Stimulated activated CD4-positive, alpha-beta T cell treated with anti-CD3 and anti-CD28 coated beads, Interleukin-1b, Interleukin-23, amount 100 ng/mL, for 4 hours (primary cell): ENCODE results near the gene ICAM4.
"Not testable (repeated sequence)": the region's sequence is repeated elsewhere in the genome, so short reads cannot be mapped to it uniquely, and the experiment has no call there.

Experiments
- DNase-seq, 2 donors: peaks; one replicate each; pipeline ENCODE4 v3.0.0-alpha.2; 2020; ENCODE audit warnings: low read depth in 2 of 2

ICAM4 gene

GRCh38 chr19:10318807-10319682, 32.3 kb downstream of the ICAM4 start:
- no peak for DNase-seq

GRCh38 chr19:10320602-10321416, 34.1 kb downstream of the ICAM4 start:
- DNase-seq = no peak

GRCh38 chr19:10321417-10321797, 34.7 kb downstream of the ICAM4 start:
- no peak for DNase-seq

- DNase-seq = no peak
These were observed 35.4 kb downstream of the ICAM4 start for GRCh38 chr19:10321874-10322835.

- DNase-seq = no peak
These were observed 39.0 kb downstream of the ICAM4 start for GRCh38 chr19:10325732-10326131.

- DNase-seq = no peak
These were observed 41.0 kb downstream of the ICAM4 start for GRCh38 chr19:10327793-10328192.

- no peak for DNase-seq
These were observed 42.0 kb downstream of the ICAM4 start for GRCh38 chr19:10328558-10329429.

- no peak for DNase-seq
These were observed 42.8 kb downstream of the ICAM4 start for GRCh38 chr19:10329555-10329954.

GRCh38 chr19:10332158-10332964, 45.6 kb downstream of the ICAM4 start:
- no peak for DNase-seq

- peak; percentile 96 to 97 for DNase-seq
These were observed 46.4 kb downstream of the ICAM4 start, which contains the start of gene RAVER1 for GRCh38 chr19:10332965-10333757. TSS of gene RAVER1 (minus strand) at chr19:10333529. CDS start at chr19:10333507, 22 bp downstream.

GRCh38 chr19:10333758-10334587, 47.2 kb downstream of the ICAM4 start:
- DNase-seq = no peak

- DNase-seq = peak in 1 of 2 donors; percentile 35
These were observed 48.0 kb downstream of the ICAM4 start for GRCh38 chr19:10334588-10335351.

- DNase-seq = no peak
These were observed 48.7 kb downstream of the ICAM4 start for GRCh38 chr19:10335352-10335985.

- DNase-seq = not testable (repeated sequence)
These were observed 50.0 kb downstream of the ICAM4 start for GRCh38 chr19:10336725-10337124.
